CD14-positive monocyte (primary cell): Measurements from ENCODE around the gene PDE1A. TPM values are rescaled to one million over a fixed set of nuclear protein-coding genes. Genes with fewer than 3 reads are reported as not detected.

Source experiments
- DNase-seq, 3 donors: peaks; one replicate each; pipeline ENCODE4 v3.0.0-alpha.2; 2011 to 2022
- H2AFZ ChIP-seq: 2 replicates; pipeline ENCODE4 v1.6.0; 2012; ENCODE audit warnings: mild to moderate bottlenecking, low read depth, low read length, inconsistent platforms; ENCODE audit not compliant: insufficient read depth, poor library complexity, severe bottlenecking
- H3K27ac ChIP-seq, 2 donors: 1 replicate in 1 of 2; 2 replicates in 1 of 2; pipeline ENCODE4 v1.5.1; 2012 to 2013; ENCODE audit warnings: low read length in 2 of 2, control low read depth in 1 of 2, inconsistent platforms in 1 of 2, low read depth in 1 of 2, mild to moderate bottlenecking in 1 of 2
- H3K27me3 ChIP-seq, 2 donors: one replicate each; pipeline versions ENCODE4 v1.6.0 to v1.6.1; 2011 to 2013; ENCODE audit warnings: low read length in 2 of 2; ENCODE audit not compliant: control insufficient read depth in 2 of 2, insufficient read depth in 2 of 2
- H3K36me3 ChIP-seq, 2 donors: replicated peaks in 1 of 2; 1 replicate in 1 of 2; 2 replicates in 1 of 2; pipeline versions ENCODE4 v1.5.1 to v1.6.1; 2012 to 2013; ENCODE audit warnings: low read length in 2 of 2, control low read depth in 1 of 2, inconsistent platforms in 1 of 2, mild to moderate bottlenecking in 1 of 2; ENCODE audit not compliant: insufficient read depth in 2 of 2, control insufficient read depth in 1 of 2
- H3K4me1 ChIP-seq, 2 donors: 1 replicate in 1 of 2; 2 replicates in 1 of 2; pipeline versions ENCODE4 v1.5.1 to v1.6.1; 2012 to 2013; ENCODE audit warnings: low read length in 2 of 2, control low read depth in 1 of 2, inconsistent platforms in 1 of 2, mild to moderate bottlenecking in 1 of 2, moderate library complexity in 1 of 2; ENCODE audit not compliant: insufficient read depth in 2 of 2, control insufficient read depth in 1 of 2
- H3K4me2 ChIP-seq: replicated peaks from 2 replicates; pipeline ENCODE3; 2012; ENCODE audit warnings: low read length, moderate library complexity, mild to moderate bottlenecking; ENCODE audit not compliant: poor library complexity, severe bottlenecking; ENCODE audit errors: extremely low read depth
- H3K4me3 ChIP-seq, 3 experiments: fragments of 200-600 bp in 1 of 3; sonication (generic) in 1 of 3; replicated peaks in 1 of 3; 1 replicate in 2 of 3; 2 replicates in 1 of 3; pipeline ENCODE4 v1.5.1; 2011 to 2013; ENCODE audit warnings: low read length in 3 of 3, mild to moderate bottlenecking in 3 of 3, control low read depth in 2 of 3, low read depth in 2 of 3, inconsistent platforms in 1 of 3, moderate library complexity in 1 of 3
- H3K79me2 ChIP-seq: 2 replicates; pipeline ENCODE4 v1.6.0; 2012; ENCODE audit warnings: mild to moderate bottlenecking, control low read depth, inconsistent platforms, low read length, moderate library complexity; ENCODE audit not compliant: insufficient read depth
- H3K9ac ChIP-seq: 2 replicates; pipeline ENCODE4 v1.6.0; 2017; ENCODE audit warnings: low read length, mild to moderate bottlenecking; ENCODE audit not compliant: insufficient read depth, poor library complexity, severe bottlenecking
- H3K9me3 ChIP-seq, 2 donors: replicated peaks in 1 of 2; 1 replicate in 1 of 2; 2 replicates in 1 of 2; pipeline versions ENCODE4 v1.5.1 to v1.6.1; 2012 to 2013; ENCODE audit warnings: low read length in 2 of 2, control low read depth in 1 of 2; ENCODE audit not compliant: control insufficient read depth in 1 of 2, insufficient read depth in 1 of 2
- H4K20me1 ChIP-seq: 2 replicates; pipeline ENCODE4 v1.6.0; 2012; ENCODE audit warnings: mild to moderate bottlenecking, low read length, control low read depth, moderate library complexity; ENCODE audit not compliant: insufficient read depth
- H3K27ac Mint-ChIP-seq, 7 donors: one replicate each; pipeline ENCODE4 v1.8.0; 2020; ENCODE audit warnings: mild to moderate bottlenecking in 7 of 7, mixed read lengths in 7 of 7, moderate library complexity in 6 of 7, inconsistent platforms in 2 of 7
- H3K27me3 Mint-ChIP-seq, 3 donors: one replicate each; pipeline ENCODE4 v1.8.0; 2021 to 2022; ENCODE audit warnings: low read depth in 3 of 3, mild to moderate bottlenecking in 3 of 3, mixed read lengths in 3 of 3, moderate library complexity in 3 of 3, inconsistent platforms in 1 of 3
- H3K36me3 Mint-ChIP-seq, 2 donors: one replicate each; pipeline ENCODE4 v1.8.0; 2020; ENCODE audit warnings: mixed read lengths in 2 of 2, inconsistent platforms in 1 of 2, mild to moderate bottlenecking in 1 of 2
- H3K4me1 Mint-ChIP-seq: one replicate; pipeline ENCODE4 v1.8.0; 2020; ENCODE audit warnings: mild to moderate bottlenecking, mixed read lengths
- H3K4me3 Mint-ChIP-seq, 2 donors: one replicate each; pipeline ENCODE4 v1.8.0; 2020; ENCODE audit warnings: mild to moderate bottlenecking in 2 of 2, mixed read lengths in 2 of 2, moderate library complexity in 1 of 2
- H3K9me3 Mint-ChIP-seq, 7 donors: one replicate each; pipeline ENCODE4 v1.8.0; 2020 to 2022; ENCODE audit warnings: mixed read lengths in 7 of 7, mild to moderate bottlenecking in 6 of 7, moderate library complexity in 6 of 7, inconsistent platforms in 2 of 7
- CTCF ChIP-seq: fragments of 200-600 bp; IDR thresholded peaks from one replicate; pipeline ENCODE4 v1.8.0; 2022; ENCODE audit warnings: antibody characterized with exemption, mild to moderate bottlenecking
- WGBS: methylation state at CpG from one replicate; pipeline ENCODE4 v1.1.5; 2013; ENCODE audit warnings: missing lambda C conversion rate; ENCODE audit not compliant: insufficient coverage; 5-methylcytosine and 5-hydroxymethylcytosine counted together
- intact Hi-C, 2 donors: fragments of 100-400 bp; cut with micrococcal nuclease; formaldehyde crosslinking; loops; one replicate each; pipeline versions ENCODE4 v1.15.0 to v1.15.1; 2023
- polyA plus RNA-seq, 3 donors: library from polyadenylated mRNA; depleted of rRNA in 1 of 3; unstranded in 2 of 3; stranded (reverse) in 1 of 3; fragments of 300-500 nt in 2 of 3; fragments of >200 nt in 1 of 3; fragmentation: Illumina TruSeq in 2 of 3; gene quantifications; 1 replicate in 2 of 3; 2 replicates in 1 of 3; pipeline ENCODE4 v1.2.3, GENCODE V29; 2012 to 2021

The PDE1A gene
- polyA plus RNA-seq, 3 donors = not detected

GRCh38 chr2:182368446-182368845 is 58.4 kb downstream of the PDE1A start:
- no peaks in the 10 kb centered on the region for H3K4me1 ChIP-seq
- H3K36me3 ChIP-seq = no peaks in the 10 kb centered on the region
- no peak for TF ChIP-seq CTCF
- H3K9me3 ChIP-seq = no peaks in the 10 kb centered on the region
- H3K27me3 Mint-ChIP-seq = peaks cover 0 to 1% (median 0%) of the 10 kb centered on the region in 3 donors
- no peak overlapping the region for H3K9ac ChIP-seq
- H3K27ac ChIP-seq = no peak overlapping the region
- DNase-seq = no peak
- no peaks in the 10 kb centered on the region for H3K79me2 ChIP-seq
- intact Hi-C loops = no loop called here
- peaks cover 0 to 7% (median 0%) of the 10 kb centered on the region in 7 donors for H3K9me3 Mint-ChIP-seq
- no peak overlapping the region for H3K4me3 ChIP-seq
- H3K4me2 ChIP-seq = no peak overlapping the region
- H4K20me1 ChIP-seq = no peaks in the 10 kb centered on the region
- H3K4me1 Mint-ChIP-seq = no peaks in the 10 kb centered on the region
- H3K4me3 Mint-ChIP-seq = no peak overlapping the region
- H3K36me3 Mint-ChIP-seq = no peaks in the 10 kb centered on the region
- H3K27me3 ChIP-seq = no peaks in the 10 kb centered on the region
- H2AFZ ChIP-seq = no peak overlapping the region
- no peak overlapping the region for H3K27ac Mint-ChIP-seq

- H3K4me3 Mint-ChIP-seq = no peak overlapping the region
- no peaks in the 10 kb centered on the region for H3K27me3 ChIP-seq
- no CpG with 5 or more reads among the region's 2 CpGs for WGBS
- H4K20me1 ChIP-seq = no peaks in the 10 kb centered on the region
- H3K4me1 ChIP-seq = no peaks in the 10 kb centered on the region
- H3K9me3 ChIP-seq = no peaks in the 10 kb centered on the region
- no peaks in the 10 kb centered on the region for H3K4me1 Mint-ChIP-seq
- TF ChIP-seq CTCF = no peak
- H3K4me3 ChIP-seq = no peak overlapping the region
- intact Hi-C loops = no loop called here
- H3K9me3 Mint-ChIP-seq = peaks cover 0 to 3% (median 0%) of the 10 kb centered on the region in 7 donors
- H3K27ac Mint-ChIP-seq = no peak overlapping the region
- DNase-seq = no peak
- no peak overlapping the region for H3K4me2 ChIP-seq
- no peaks in the 10 kb centered on the region for H3K79me2 ChIP-seq
- no peak overlapping the region for H3K27ac ChIP-seq
- no peaks in the 10 kb centered on the region for H3K36me3 Mint-ChIP-seq
- H2AFZ ChIP-seq = no peak overlapping the region
- peaks cover 0 to 1% (median 0%) of the 10 kb centered on the region in 3 donors for H3K27me3 Mint-ChIP-seq
- H3K9ac ChIP-seq = no peak overlapping the region
- H3K36me3 ChIP-seq = no peaks in the 10 kb centered on the region
Measured at GRCh38 chr2:182367401-182367800, 59.4 kb downstream of the PDE1A start.
